H1 (cell line): ENCODE measurements around the gene ATP6V1F. TPM values are rescaled to one million over a fixed set of nuclear protein-coding genes. Genes with fewer than 3 reads are reported as not detected.

Source experiments
- CTCF ChIA-PET: fragments of 300-600 bp; sonication (Branson Sonifier 250); formaldehyde crosslinking; loops from one replicate; lab custom pipeline; 2021; ENCODE audit not compliant: partially characterized antibody; lab: Charles Lee
- POLR2A ChIA-PET: fragments of 300-600 bp; sonication (Branson Sonifier 250); formaldehyde crosslinking; loops from one replicate; lab custom pipeline; 2021; ENCODE audit warnings: inconsistent platforms; ENCODE audit not compliant: partially characterized antibody; lab: Charles Lee
- DNase-seq, 2 experiments: peaks; one replicate each; pipeline versions ENCODE4 v3.0.0 to v3.0.0-alpha.2; 2010 to 2022; ENCODE audit warnings: low spot score in 2 of 2, low read depth in 1 of 2, mixed read lengths in 1 of 2
- FAIRE-seq: peaks from 2 replicates; lab custom pipeline; 2011; peaks lifted over from hg19 to GRCh38; lab: Jason Lieb, UNC
- H2AFZ ChIP-seq: 2 replicates; pipeline ENCODE4 v1.8.1; 2012; ENCODE audit warnings: low read length, inconsistent platforms
- H2AK5ac ChIP-seq: 2 replicates; pipeline ENCODE4 v1.6.1; 2013; ENCODE audit warnings: low read depth, low read length
- H2BK120ac ChIP-seq: replicated peaks from 2 replicates; pipeline ENCODE3; 2013; ENCODE audit warnings: low read depth, low read length, inconsistent platforms
- H2BK12ac ChIP-seq: 2 replicates; pipeline ENCODE4 v1.6.1; 2013; ENCODE audit warnings: low read depth, low read length
- H2BK15ac ChIP-seq: 2 replicates; pipeline ENCODE4 v1.6.1; 2013; ENCODE audit warnings: low read length
- H2BK20ac ChIP-seq: 2 replicates; pipeline ENCODE4 v1.6.1; 2013; ENCODE audit warnings: low read length
- H2BK5ac ChIP-seq: 2 replicates; pipeline ENCODE4 v1.6.1; 2013; ENCODE audit warnings: low read depth, low read length
- H3K14ac ChIP-seq: 2 replicates; pipeline ENCODE4 v1.6.1; 2013; ENCODE audit warnings: inconsistent platforms; ENCODE audit not compliant: insufficient read length
- H3K18ac ChIP-seq: 2 replicates; pipeline ENCODE4 v1.6.1; 2013; ENCODE audit warnings: low read length; ENCODE audit errors: extremely low read depth
- H3K23ac ChIP-seq: 2 replicates; pipeline ENCODE4 v1.6.1; 2013; ENCODE audit warnings: inconsistent platforms; ENCODE audit not compliant: insufficient read length
- H3K23me2 ChIP-seq: 2 replicates; pipeline ENCODE4 v1.6.1; 2013; ENCODE audit warnings: low read depth, low read length
- H3K27ac ChIP-seq: 2 replicates; pipeline ENCODE4 v1.6.1; 2011; ENCODE audit warnings: low read depth, low read length, inconsistent platforms
- H3K27me3 ChIP-seq, 4 experiments: replicated peaks in 1 of 4; 1 replicate in 1 of 4; 2 replicates in 3 of 4; pipeline versions ENCODE4 v1.6.1 to v1.8.1; 2011 to 2013; ENCODE audit warnings: low read length in 3 of 4, mild to moderate bottlenecking in 3 of 4, inconsistent platforms in 2 of 4, mixed read lengths in 2 of 4, moderate library complexity in 1 of 4; ENCODE audit not compliant: control insufficient read depth in 3 of 4, insufficient read depth in 3 of 4; ENCODE audit errors: extremely low read depth in 1 of 4
- H3K36me3 ChIP-seq, 4 experiments: 2 replicates each; pipeline versions ENCODE4 v1.6.1 to v1.8.1; 2011 to 2013; ENCODE audit warnings: mild to moderate bottlenecking in 4 of 4, low read length in 3 of 4, moderate library complexity in 2 of 4, control low read depth in 1 of 4, inconsistent platforms in 1 of 4; ENCODE audit not compliant: insufficient read depth in 4 of 4, control insufficient read depth in 2 of 4
- H3K4ac ChIP-seq: replicated peaks from 2 replicates; pipeline ENCODE3; 2013; ENCODE audit warnings: low read length, low read depth, mixed read lengths, inconsistent platforms; ENCODE audit not compliant: insufficient read length
- H3K4me1 ChIP-seq, 4 experiments: replicated peaks in 1 of 4; 1 replicate in 1 of 4; 2 replicates in 3 of 4; pipeline versions ENCODE4 v1.6.1 to v1.8.1; 2011 to 2013; ENCODE audit warnings: low read length in 3 of 4, inconsistent platforms in 2 of 4, mixed read lengths in 1 of 4; ENCODE audit not compliant: insufficient read depth in 4 of 4, control insufficient read depth in 3 of 4
- H3K4me2 ChIP-seq, 2 experiments: 2 replicates each; pipeline versions ENCODE4 v1.6.1 to v1.8.1; 2011 to 2013; ENCODE audit warnings: low read depth in 2 of 2, low read length in 2 of 2, control low read depth in 1 of 2, inconsistent platforms in 1 of 2, mild to moderate bottlenecking in 1 of 2; ENCODE audit not compliant: insufficient read depth in 1 of 2
- H3K4me3 ChIP-seq, 4 experiments: fragments of 200-600, 300-600 bp in 1 of 4; sonication (generic), shearing (Covaris generic), sonication (Bioruptor Twin) in 1 of 4; 2 replicates each; pipeline versions ENCODE4 v1.5.1 to v1.8.1; 2011 to 2016; ENCODE audit warnings: low read length in 4 of 4, low read depth in 3 of 4, control low read depth in 2 of 4, inconsistent platforms in 2 of 4, mild to moderate bottlenecking in 2 of 4, mixed read lengths in 1 of 4, moderate library complexity in 1 of 4; ENCODE audit not compliant: insufficient read depth in 2 of 4; ENCODE audit errors: extremely low read depth in 1 of 4
- H3K56ac ChIP-seq: replicated peaks from 2 replicates; pipeline ENCODE3; 2013; ENCODE audit warnings: low read depth, mild to moderate bottlenecking, mixed read lengths, low read length, inconsistent platforms; ENCODE audit not compliant: insufficient read length
- H3K79me1 ChIP-seq: 2 replicates; pipeline ENCODE4 v1.6.1; 2013; ENCODE audit warnings: low read depth, low read length, control low read depth
- H3K79me2 ChIP-seq, 2 experiments: 2 replicates each; pipeline versions ENCODE4 v1.6.1 to v1.8.1; 2012 to 2013; ENCODE audit warnings: low read length in 2 of 2, mild to moderate bottlenecking in 2 of 2, inconsistent platforms in 1 of 2; ENCODE audit not compliant: insufficient read depth in 2 of 2, control insufficient read depth in 1 of 2
- H3K9ac ChIP-seq, 4 experiments: replicated peaks in 1 of 4; 1 replicate in 1 of 4; 2 replicates in 3 of 4; pipeline versions ENCODE4 v1.6.1 to v1.8.1; 2011 to 2013; ENCODE audit warnings: low read depth in 3 of 4, low read length in 3 of 4, control low read depth in 2 of 4, mild to moderate bottlenecking in 2 of 4, moderate library complexity in 2 of 4, inconsistent platforms in 1 of 4; ENCODE audit errors: extremely low read depth in 1 of 4
- H3K9me3 ChIP-seq, 2 experiments: 2 replicates each; pipeline versions ENCODE4 v1.6.1 to v1.8.1; 2012 to 2013; ENCODE audit warnings: mild to moderate bottlenecking in 2 of 2, moderate library complexity in 2 of 2, control low read depth in 1 of 2, inconsistent platforms in 1 of 2, low read depth in 1 of 2, low read length in 1 of 2, mixed read lengths in 1 of 2; ENCODE audit not compliant: insufficient read depth in 2 of 2
- H4K20me1 ChIP-seq, 2 experiments: replicated peaks in 1 of 2; 2 replicates each; pipeline versions ENCODE3 to v1.8.1; 2011 to 2013; ENCODE audit warnings: inconsistent platforms in 2 of 2, low read length in 2 of 2, mild to moderate bottlenecking in 1 of 2; ENCODE audit not compliant: insufficient read depth in 2 of 2, control insufficient read depth in 1 of 2
- H4K5ac ChIP-seq: 2 replicates; pipeline ENCODE4 v1.6.1; 2013; ENCODE audit warnings: low read length, low read depth, mixed read lengths, inconsistent platforms; ENCODE audit not compliant: insufficient read length
- H4K8ac ChIP-seq: 2 replicates; pipeline ENCODE4 v1.8.0; 2013; ENCODE audit warnings: mild to moderate bottlenecking, moderate library complexity, low read length, inconsistent platforms; ENCODE audit not compliant: insufficient read depth; ENCODE audit errors: extremely low read depth
- H4K91ac ChIP-seq: replicated peaks from 2 replicates; pipeline ENCODE3; 2013; ENCODE audit warnings: low read length, mixed read lengths, inconsistent platforms; ENCODE audit not compliant: insufficient read length
- CTCF ChIP-seq, 3 experiments: IDR thresholded peaks; 1 replicate in 2 of 3; 2 replicates in 1 of 3; pipeline versions ENCODE4 v1.5.1 to v1.6.1; 2011; ENCODE audit warnings: low read length in 3 of 3, mild to moderate bottlenecking in 3 of 3, inconsistent platforms in 2 of 3, low read depth in 1 of 3, moderate library complexity in 1 of 3; ENCODE audit not compliant: insufficient read depth in 1 of 3; ENCODE audit errors: control extremely low read depth in 1 of 3
- RAD21 ChIP-seq, 2 experiments: IDR thresholded peaks in 1 of 2; conservative IDR thresholded peaks in 1 of 2; 2 replicates each; pipeline ENCODE4 v1.6.1; 2011; ENCODE audit warnings: low read depth in 2 of 2, low read length in 2 of 2, improper control_type of control experiment in 1 of 2, inconsistent platforms in 1 of 2, mild to moderate bottlenecking in 1 of 2, moderate library complexity in 1 of 2
- WGBS, 2 experiments: shearing (Covaris generic) in 1 of 2; methylation state at CpG; one replicate each; pipeline versions ENCODE4 v1.1.6 to v1.1.7; 2013 to 2015; ENCODE audit warnings: low lambda C conversion rate in 2 of 2, mixed read lengths in 2 of 2, inconsistent platforms in 1 of 2, low coverage in 1 of 2, missing lambda C conversion rate in 1 of 2; ENCODE audit not compliant: insufficient replicate concordance in 2 of 2, insufficient coverage in 1 of 2, insufficient read length in 1 of 2; ENCODE audit errors: extremely low coverage in 1 of 2, missing lambda C conversion rate in 1 of 2; 5-methylcytosine and 5-hydroxymethylcytosine counted together
- polyA plus RNA-seq, 7 experiments: library from polyadenylated mRNA; depleted of rRNA in 3 of 7; stranded (reverse) in 5 of 7; unstranded in 2 of 7; fragments of >200 nt in 5 of 7; fragments of 200-250 nt in 2 of 7; gene quantifications; 1 replicate in 5 of 7; 2 replicates in 1 of 7; 4 replicates in 1 of 7; pipeline versions ENCODE4 v1.2.1 to v1.2.3, GENCODE V29; 2011 to 2013; ENCODE audit warnings: missing spikeins in 2 of 7, mixed read lengths in 2 of 7
- total RNA-seq: library from RNA; stranded (reverse); fragmentation: NEBNext Ultra II Directional; extraction: Animal tissue kit (Norgen Biotek cat#: 25700); gene quantifications from 2 replicates; pipeline ENCODE4 v1.2.1, GENCODE V29; 2021

Gene ATP6V1F
- total and polyA plus RNA-seq, 2 of the 8 experiments (the other 6 are each of a cell fraction or from before 2014, with no cell fraction given) = 104 to 318 TPM

GRCh38 chr7:128860158-128861073, 2.2 kb upstream of the ATP6V1F start:
- peaks cover 0 to 5% of the 10 kb centered on the region in 2 experiments for H4K20me1 ChIP-seq
- H3K14ac ChIP-seq = no peak overlapping the region
- H3K4me3 ChIP-seq = no peak overlapping the region
- 0 out of 2 replicates have a peak overlapping the region, but pooled peaks have one; percentile 15 for H2BK5ac ChIP-seq
- H3K79me1 ChIP-seq = no peaks in the 10 kb centered on the region
- CTCF ChIA-PET = interaction anchor here (0.5 to 10.2 kb wide), 16 partner anchors 8 to 117 kb away, joined by 3 to 189 read pairs (median 4); no protein-coding TSS in a partner anchor
- WGBS, 2 experiments = 76% methylated on average over 10 of the region's 10 CpGs; no CpG with 5 or more reads in 1 of the 2 experiments
- H4K91ac ChIP-seq = peak overlapping the region; percentile 38
- no peak overlapping the region; the same call in 1 of the 2 replicates for H3K27ac ChIP-seq
- no peak overlapping the region for H2AFZ ChIP-seq
- no peaks in the 10 kb centered on the region for H3K36me3 ChIP-seq
- FAIRE-seq (no peak), DNase-seq (no peak)
- H3K18ac ChIP-seq = peak overlapping the region; percentile 32; the same call in 1 of the 2 replicates
- 0 out of 2 replicates have a peak overlapping the region, but pooled peaks have one; percentile 46 for H2BK15ac ChIP-seq
- H3K9ac ChIP-seq = no peak overlapping the region
- no peaks in the 10 kb centered on the region for H3K9me3 ChIP-seq
- no peak overlapping the region; the same call in 1 of the 2 replicates for H4K8ac ChIP-seq
- H3K79me2 ChIP-seq = no peaks in the 10 kb centered on the region
- peaks cover 7% of the 10 kb centered on the region for H3K23me2 ChIP-seq
- H3K4ac ChIP-seq = no peak overlapping the region
- H2BK120ac ChIP-seq = no peak overlapping the region
- peak overlapping the region; percentile 50; the same call in 1 of the 2 replicates for H2BK12ac ChIP-seq
- no peaks in the 10 kb centered on the region for H3K27me3 ChIP-seq
- POLR2A ChIA-PET = interaction anchor here (0.6 to 1.6 kb wide), 10 partner anchors 7 to 122 kb away, joined by 3 to 5 read pairs (median 3); partner anchors contain the start of gene KCP
- H3K23ac ChIP-seq = no peak overlapping the region
- H3K4me1 ChIP-seq = peaks cover 0 to 12% (median 5%) of the 10 kb centered on the region in 4 experiments; a peak in 5 of 7 replicates
- H4K5ac ChIP-seq = peak overlapping the region; percentile 10
- no peak overlapping the region for H3K56ac ChIP-seq
- peak overlapping the region; percentile 61; the same call in 1 of the 2 replicates for H2BK20ac ChIP-seq
- H2AK5ac ChIP-seq = no peak overlapping the region
- no peak overlapping the region; a peak in 1 of 4 replicates for H3K4me2 ChIP-seq
- TF ChIP-seq CTCF (IDR thresholded peaks at IDR 0.05; ENCODE audit: control extremely low read depth in 1 of 3, insufficient read depth in 1 of 3, low read depth in 1 of 3, low read length in 3 of 3) (peak in 2 of 3 experiments; percentile 46 to 49; a peak in 3 of 4 replicates), RAD21 (IDR thresholded peaks at IDR 0.05 in 1 of 2, conservative IDR thresholded peaks at IDR 0.05 in 1 of 2; ENCODE audit: low read depth in 2 of 2, low read length in 2 of 2) (peak; percentile 33 to 45; a peak in 3 of 4 replicates)
